NCI-H526 treated with DMSO at 0.1 percent for 48 hours (cell line): Measurements from ENCODE around the gene SMPD1.
"Not testable (repeated sequence)": the region's sequence is repeated elsewhere in the genome, so short reads cannot be mapped to it uniquely, and the experiment has no call there.

Experiments
- DNase-seq: peaks from one replicate; lab custom pipeline; 2025; lab: John Stamatoyannopoulos, UW

SMPD1 gene

DNA sequence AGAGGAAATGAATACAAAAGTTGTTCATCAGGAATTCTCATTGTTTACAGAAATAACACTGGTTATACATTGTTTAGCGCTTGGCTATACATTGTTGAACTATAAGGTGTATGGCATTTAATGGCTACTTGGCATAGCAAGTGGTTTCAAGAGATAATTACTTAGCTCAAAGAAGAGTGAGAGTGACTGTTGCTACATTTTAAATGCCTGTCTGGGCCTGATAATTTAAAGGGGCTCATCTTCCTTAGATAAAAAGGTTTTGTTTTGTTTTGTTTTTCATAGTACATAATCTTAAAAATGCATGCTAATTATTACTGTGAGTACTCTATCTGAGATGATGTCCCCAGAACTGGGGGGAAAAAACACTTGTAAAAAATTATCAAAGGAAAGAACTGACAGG, 1.5 kb upstream of the SMPD1 start:
- no peak for DNase-seq

DNA sequence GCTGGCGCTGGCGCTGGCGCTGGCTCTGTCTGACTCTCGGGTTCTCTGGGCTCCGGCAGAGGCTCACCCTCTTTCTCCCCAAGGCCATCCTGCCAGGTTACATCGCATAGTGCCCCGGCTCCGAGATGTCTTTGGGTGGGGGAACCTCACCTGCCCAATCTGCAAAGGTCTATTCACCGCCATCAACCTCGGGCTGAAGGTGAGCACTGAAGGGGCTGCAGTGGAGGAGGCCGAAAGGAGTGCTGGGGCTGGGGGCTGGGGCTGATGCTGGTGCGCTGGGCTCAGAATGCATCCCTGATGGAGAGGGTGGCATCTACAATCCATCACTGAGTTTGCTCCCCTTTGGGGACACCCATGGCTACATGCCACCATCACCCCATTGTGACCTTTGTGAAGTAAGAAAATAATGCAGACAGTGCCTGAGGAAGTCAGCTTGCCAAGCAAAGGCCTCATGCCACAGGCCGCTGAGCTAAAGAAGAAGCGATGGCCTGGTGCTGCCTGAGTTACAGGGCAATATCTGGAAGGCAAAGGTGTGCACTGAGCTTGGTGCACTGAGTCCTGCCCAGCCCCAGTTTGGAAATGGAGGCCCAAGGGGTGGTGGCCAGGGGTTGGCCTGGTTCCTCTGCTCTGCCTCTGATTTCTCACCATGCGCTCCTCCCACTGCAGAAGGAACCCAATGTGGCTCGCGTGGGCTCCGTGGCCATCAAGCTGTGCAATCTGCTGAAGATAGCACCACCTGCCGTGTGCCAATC, 620 bp downstream of the SMPD1 start:
- DNase-seq = no peak

DNA sequence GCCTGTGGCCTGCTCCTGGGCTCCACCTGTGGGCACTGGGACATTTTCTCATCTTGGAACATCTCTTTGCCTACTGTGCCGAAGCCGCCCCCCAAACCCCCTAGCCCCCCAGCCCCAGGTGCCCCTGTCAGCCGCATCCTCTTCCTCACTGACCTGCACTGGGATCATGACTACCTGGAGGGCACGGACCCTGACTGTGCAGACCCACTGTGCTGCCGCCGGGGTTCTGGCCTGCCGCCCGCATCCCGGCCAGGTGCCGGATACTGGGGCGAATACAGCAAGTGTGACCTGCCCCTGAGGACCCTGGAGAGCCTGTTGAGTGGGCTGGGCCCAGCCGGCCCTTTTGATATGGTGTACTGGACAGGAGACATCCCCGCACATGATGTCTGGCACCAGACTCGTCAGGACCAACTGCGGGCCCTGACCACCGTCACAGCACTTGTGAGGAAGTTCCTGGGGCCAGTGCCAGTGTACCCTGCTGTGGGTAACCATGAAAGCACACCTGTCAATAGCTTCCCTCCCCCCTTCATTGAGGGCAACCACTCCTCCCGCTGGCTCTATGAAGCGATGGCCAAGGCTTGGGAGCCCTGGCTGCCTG, 1.4 kb downstream of the SMPD1 start:
- no peak for DNase-seq

DNA sequence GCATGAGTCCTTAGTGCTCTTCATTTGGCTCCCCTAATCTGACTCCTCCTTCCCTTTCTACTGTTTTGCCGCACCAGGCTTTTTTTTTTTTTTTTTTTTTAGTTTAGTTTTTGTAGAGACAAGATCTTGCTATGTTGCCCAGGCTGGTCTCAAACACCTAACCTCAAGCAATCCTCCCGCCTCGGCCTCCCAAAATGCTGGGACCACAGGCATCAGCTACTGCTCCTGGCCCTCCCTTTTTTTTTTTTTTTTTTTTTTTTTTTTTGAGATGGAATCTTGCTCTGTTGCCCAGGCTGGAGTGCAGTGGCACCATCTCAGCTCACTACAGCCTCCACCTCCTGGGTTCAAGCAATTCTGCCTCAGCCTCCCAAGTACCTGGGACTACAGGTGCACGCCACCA, 2.0 kb downstream of the SMPD1 start:
- DNase-seq = not testable (repeated sequence)

DNA sequence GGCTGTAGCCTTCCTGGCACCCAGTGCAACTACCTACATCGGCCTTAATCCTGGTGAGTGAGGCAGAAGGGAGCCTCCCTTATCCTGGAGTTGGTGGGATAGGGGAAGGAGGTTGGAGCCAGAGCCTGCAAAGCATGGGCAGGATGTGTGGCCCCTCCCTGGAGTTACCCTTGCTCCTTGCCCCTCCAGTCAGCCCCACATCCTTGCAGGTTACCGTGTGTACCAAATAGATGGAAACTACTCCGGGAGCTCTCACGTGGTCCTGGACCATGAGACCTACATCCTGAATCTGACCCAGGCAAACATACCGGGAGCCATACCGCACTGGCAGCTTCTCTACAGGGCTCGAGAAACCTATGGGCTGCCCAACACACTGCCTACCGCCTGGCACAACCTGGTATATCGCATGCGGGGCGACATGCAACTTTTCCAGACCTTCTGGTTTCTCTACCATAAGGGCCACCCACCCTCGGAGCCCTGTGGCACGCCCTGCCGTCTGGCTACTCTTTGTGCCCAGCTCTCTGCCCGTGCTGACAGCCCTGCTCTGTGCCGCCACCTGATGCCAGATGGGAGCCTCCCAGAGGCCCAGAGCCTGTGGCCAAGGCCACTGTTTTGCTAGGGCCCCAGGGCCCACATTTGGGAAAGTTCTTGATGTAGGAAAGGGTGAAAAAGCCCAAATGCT, 3.9 kb downstream of the SMPD1 start:
- no peak for DNase-seq

DNA sequence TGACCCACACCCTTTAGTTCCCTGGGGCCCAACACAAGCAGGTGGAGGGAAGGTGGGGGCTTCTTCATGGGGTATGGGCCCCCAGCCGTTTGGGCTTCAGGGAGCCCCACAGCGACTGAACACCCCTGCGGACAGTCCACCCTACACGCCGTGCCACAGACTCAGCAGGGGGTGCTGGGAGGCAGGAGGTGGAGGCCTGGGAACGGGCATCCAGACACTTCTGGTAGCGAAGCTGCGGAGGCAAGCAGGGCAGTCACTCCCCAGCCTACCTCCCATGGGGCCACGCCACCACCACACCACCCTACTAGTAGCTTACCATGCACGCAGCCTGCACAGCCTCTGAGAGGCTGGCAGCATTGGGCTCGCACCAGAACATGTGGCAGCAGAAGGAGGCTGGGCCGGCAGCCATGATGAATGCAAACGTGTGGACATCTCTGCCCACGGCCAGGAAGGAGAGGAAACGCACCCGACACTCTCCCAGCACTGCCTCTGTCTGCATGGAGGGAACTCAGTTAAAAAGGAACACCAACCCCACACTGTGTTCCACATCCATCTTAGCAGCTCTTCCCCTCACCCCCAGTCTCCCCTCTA, 5.3 kb downstream of the SMPD1 start:
- DNase-seq = no peak

DNA sequence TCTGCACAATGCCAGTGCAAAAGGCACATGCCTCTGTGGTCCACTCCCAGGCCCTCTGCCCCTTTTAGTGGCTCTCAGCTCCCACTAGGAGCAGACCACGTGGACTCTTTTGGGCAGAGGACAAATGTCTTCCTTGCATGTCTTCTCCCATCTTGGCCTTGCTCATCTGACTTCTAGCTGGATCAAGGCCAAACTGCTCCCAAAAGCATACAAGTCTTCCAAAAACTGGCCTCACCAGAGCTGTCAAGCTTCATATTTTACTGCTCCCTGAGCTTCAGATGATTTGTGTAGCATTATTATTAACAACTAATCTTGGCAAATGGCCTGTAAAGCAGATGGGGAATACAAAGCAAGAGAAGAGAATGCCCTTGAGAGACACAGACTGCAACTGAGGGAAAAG, 6.9 kb downstream of the SMPD1 start:
- DNase-seq = no peak

DNA sequence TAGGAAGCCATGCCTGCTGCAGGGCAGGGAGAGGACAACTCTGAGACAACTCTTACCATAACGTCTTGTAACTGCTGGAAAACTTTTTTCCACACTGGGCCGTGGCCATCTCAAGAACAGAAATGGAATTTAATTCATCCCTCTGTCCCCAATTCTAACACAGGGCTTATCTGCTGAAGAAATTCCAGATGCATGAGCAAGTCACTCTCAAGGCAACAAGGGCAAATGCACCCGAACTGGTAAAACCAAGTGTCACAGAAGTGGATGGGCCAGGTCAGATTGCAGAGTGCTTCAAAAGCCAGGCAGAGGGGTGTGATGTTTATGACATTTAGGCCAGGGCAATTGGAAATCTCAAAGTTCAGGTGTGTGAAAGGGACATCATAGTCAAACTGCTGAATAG, 7.4 kb downstream of the SMPD1 start:
- DNase-seq = no peak

DNA sequence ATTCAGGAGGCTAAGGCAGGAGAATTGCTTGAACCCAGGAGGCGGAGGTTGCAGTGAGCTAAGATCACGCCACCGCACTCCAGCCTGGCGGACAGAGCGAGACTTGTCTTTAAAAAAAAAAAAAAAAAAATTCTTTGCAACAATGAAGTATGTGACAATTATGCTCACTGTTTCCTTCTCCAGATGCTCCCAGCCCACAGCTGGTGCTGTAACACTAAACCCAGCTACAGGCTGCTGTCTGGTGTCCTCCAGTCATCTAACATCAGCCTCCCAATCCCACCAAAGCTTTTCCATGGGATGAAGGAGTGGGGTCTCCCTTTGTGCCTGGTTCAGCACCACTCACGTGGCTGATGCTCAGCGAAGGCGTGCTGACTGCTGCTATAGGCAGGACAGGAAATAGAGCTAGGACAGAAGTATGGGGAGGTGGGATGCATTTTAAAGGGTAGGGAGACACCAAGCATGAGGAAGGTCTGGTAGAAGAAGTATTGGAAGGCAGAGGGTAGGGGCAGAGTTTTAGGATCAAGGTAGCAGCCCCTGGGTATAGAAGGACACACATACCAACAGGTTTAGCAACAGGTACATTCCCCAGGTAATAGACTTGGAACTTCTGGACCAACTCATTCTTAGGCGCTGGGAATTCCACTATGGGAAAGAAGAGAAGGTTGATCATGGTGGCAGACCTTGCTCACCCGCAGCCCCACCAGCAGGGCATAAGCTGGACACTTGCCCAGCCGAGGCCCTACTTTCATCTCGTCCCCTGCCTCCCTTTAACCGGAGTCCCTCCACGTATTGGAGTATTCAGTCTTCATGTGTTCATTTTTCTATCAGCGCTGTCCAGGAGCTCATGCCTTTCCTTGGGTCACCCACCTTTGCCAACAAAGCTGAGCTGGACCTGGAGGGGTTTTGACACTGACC, 10.4 kb downstream of the SMPD1 start:
- DNase-seq = no peak

DNA sequence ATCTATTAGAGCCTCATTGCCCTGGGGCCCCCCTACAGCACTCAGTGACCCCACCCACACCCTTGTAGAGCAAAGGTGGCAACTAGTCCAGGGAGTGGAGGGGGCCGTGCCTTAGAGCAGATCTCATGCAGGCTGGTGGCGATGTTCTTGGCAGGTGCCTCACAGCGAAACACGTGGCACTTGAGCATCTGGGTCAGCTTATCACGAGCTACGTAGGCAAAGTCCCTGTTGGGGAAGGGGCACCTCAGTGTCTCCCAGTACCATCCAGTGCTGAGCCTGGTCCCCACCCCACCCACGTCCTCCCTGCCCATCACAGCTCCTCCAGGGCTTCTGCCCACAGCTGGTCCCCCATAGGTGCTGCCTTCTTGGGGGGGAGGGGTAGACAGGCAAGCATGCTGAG, 11.2 kb downstream of the SMPD1 start:
- no peak for DNase-seq

DNA sequence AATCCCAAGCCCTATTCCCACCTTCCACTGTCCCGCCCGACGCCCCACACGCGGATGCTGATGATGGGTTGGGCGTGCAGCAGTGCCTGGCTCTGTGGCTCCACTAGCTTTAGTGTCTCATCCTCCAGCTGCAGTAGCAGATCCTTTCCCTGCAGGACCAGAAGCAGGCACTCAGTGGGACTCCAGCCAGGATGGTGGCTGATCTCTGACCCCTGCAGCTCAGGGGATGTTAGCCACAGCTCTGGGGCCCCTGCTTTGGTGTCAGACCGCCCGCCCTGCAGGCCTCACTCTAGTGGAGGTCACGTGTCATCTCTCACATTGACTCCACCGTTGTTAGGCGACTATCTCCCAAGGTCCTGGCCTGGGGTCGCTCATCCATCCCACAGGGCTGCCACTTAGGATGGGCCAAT, 11.8 kb downstream of the SMPD1 start:
- DNase-seq = no peak

DNA sequence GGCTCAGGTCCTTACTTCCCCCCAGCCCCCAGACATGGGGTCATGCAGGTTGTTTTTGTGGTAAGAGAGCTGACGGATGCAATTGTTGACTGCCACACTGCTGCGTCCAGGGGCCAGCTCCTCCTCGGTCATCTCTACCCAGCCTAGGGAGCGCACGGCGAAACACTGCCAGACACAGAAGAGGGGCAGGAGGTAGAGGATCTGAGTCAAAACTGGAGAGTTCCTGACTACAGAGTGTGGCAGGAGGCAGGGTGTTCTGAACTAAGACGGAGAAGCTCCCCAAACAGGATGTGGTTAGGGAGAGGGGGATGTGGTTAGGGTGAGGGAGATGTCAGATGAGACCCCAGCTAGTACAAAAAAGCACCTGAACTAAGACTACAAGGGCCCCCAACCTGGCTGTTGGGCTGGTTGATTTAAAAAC, 12.3 kb downstream of the SMPD1 start:
- DNase-seq = no peak

DNA sequence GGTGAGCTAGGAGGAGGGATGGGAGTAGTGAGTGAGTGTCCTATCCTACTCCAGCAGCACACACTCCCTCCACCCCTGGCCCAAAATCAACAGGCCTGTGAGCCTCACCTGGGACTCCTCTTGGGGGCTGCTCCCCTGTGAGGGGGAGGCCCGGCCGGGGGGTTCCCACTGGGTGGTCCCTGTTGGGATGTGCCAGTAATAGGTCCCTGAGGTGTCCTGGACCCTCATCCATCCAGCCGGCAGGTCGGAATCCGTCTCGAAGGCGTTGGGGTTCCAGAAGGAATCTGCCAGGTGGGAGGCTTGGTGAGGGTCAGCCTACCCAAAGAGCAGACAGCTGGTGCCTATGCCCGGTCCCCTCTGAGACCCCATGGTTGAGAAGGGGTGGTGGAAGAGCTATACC, 13.3 kb downstream of the SMPD1 start:
- DNase-seq = no peak

DNA sequence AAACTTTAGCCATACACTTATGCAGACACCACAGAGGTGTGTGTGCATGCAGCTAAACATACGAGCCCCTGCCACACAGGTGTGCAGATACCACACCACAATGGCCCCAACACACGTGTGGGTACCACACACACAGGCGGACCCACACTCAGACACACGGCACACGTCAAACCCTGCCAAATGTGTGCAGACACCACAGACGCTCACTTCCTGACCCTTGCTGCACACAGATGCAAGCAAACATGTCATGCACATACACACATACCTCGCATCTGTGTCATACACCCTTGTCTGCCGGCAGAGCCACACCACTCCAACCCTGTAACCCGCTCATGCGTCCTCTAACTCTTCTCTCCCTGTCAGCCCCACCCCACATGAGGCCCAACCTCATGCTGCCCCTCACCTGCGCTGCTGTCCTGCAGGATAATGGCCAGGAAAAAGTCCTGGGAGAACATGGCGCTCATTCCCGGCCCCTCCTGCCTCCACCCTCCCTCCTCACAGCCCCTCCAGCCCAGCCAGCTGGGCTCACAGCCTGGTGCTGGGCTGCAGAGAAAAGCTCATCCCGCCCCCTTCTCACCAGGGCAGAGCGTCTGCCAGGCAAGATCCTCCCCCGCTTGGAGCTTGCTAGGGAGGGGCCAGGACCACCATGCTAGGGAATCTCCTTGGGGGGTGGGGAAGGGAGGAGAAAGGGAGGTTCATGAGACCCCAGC, 14.2 kb downstream of the SMPD1 start:
- no peak for DNase-seq

DNA sequence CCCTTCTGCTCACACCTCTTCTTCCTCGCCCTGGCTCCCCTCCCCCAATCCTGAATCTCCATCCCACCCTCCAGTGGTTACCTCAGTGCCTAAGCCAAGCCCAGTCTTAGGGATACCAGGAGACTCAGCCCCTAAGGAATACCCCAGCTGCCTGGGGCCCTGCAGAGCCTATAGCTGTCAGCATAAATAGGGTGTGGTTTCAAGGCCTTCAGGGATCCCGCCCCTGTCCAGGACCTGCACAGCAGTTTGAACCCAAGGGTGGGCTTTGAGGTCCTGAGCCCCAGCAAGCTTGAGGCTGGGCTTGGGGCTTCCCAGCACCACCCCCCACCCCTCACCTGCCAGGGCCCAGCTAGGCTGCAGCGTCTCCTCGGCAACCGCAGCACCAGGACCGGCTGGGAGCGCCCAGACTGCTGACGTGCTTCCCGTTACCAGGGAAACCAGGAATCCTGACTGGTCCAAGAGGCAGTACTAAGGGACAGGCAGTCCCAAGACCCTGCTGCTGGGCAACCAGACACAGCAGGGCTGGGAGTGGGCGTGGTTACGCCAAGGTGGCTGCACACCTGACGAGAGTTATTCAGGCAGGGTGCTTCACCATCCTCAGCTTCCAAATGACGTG, 14.9 kb downstream of the SMPD1 start:
- DNase-seq = no peak

DNA sequence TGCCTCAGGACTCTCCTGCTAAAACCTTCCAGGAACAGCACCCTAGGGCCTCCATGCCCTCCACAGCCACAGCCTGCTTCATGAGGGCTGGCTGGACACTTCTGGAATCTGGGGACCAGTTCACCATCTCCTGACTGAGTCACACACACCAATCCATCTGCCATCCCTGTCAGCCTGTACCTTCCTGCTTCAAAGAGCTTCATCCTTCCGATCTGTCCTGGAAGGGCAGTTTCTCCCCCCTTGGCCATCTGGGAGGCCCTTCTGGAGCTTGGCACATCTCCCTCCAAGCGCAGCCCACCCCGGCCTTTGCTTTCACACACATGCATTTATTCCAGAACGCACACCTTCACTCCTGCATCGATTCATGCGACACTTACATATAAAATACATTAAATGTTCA, 15.6 kb downstream of the SMPD1 start:
- DNase-seq = no peak

DNA sequence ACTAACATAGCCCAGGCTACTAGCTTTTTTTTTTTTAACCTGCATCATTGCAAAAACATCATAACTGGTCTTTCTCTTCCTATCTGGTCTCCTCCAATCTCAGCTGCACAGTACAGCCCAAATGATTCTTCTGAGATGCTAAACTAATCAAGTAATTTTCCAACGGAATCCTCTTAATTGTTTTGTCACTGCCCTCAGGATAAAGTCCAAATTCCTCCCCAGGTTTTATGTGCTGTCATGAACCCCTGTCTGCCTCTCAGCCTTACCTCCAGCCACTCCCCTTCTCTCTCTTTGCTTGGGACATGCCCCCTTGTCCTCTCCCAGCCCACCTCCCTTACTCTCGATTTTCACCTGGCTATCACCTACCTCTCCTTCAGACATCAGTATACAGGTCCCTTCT, 16.1 kb downstream of the SMPD1 start:
- no peak for DNase-seq

DNA sequence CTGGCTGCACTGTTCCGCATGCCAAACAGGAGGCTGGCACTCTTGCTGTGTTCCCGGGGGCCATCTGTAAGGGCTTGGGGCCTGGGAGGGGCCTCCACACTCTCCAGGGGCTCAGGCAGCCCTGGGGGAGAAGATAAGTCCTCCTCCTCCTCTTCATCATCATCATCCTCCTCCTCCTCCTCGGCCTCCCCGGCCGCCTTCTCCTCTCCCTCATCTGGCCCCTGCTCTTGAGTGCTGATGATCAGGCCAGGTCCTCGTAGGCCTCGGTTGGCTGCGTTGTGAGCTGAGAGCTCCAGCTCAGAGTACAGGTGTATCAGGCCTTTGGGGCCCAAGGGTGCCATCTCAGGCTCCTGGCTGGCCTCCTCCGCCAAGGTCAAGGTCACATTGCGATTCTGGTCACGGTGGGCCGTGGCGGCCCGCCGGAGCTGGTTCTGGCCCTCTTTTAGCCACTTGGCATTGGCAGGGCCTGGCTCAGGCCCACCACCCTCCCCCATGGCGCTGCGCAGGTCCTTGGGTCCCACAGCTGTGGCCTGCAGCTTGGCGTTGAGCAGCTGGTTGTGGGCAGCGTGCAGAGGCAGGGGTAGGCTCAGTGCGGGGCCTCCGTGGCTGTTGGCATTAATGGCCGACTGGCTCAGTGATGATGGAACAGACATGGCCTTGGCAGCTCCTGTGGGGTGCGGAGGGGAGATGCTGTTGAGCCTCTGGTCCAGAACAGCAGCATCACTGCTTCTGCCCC, 20.6 kb downstream of the SMPD1 start:
- no peak for DNase-seq

DNA sequence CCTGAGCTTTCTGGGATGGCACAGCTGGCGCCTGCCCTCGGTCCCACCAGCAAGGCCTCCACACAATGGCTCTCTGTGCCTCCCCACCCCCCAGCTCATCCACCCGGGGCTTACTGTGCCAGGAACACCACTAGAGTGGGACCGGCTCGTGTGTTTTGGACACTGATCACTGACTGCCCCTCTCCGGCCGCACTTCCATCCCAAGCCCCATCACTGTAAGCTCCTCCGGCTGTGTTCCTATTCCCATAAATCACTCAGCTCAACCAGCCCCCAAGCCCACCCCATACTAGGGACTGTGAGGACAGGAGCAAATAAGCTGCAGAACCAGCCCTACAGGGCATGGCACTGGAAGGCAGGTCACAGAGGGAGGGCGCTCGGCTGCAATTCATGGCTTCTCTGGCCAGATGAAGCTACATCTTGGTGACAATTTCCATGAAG, 21.3 kb downstream of the SMPD1 start:
- no peak for DNase-seq

DNA sequence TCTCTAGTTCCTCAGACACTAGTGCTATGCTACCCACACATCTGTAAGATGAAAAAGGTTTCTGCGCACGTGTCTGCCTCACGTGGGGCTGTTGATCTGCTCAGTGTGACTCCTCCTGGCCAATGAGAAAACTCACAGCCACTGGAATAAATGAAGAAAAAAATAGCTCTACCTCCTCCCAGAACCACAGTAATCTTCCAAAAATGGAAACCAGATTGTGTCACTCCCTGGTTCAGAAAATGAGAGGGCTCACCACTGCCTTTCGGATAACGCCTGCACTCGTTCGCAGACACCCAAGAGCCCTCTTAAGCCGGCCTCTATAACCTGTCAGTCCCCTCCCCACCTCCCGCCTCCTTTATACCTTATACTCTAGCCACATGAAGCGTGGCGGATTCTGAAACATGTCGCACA, 23.5 kb downstream of the SMPD1 start:
- no peak for DNase-seq
